ENCODE measurements around the gene FAM240A.

DNA sequence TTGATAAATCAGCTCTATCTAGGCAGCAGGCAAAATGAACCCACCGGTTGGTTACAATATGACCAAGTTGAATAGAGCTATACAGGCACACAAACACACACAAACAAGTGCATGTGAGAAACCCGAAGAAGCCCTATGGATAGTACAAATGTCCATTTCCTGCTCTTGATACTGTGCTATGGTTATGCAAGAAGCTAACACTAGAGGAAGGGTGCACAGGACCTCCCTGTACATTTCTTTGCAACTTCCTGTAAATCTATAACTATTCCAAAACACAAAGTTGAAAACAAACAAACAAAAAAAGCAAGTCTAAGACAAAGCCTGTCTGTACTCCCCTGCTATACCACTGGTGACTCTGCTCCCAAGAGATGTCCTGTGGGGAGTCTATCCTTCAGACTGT lies 8.2 kb upstream of the FAM240A start:
- TF ChIP-seq, protein P1, sequence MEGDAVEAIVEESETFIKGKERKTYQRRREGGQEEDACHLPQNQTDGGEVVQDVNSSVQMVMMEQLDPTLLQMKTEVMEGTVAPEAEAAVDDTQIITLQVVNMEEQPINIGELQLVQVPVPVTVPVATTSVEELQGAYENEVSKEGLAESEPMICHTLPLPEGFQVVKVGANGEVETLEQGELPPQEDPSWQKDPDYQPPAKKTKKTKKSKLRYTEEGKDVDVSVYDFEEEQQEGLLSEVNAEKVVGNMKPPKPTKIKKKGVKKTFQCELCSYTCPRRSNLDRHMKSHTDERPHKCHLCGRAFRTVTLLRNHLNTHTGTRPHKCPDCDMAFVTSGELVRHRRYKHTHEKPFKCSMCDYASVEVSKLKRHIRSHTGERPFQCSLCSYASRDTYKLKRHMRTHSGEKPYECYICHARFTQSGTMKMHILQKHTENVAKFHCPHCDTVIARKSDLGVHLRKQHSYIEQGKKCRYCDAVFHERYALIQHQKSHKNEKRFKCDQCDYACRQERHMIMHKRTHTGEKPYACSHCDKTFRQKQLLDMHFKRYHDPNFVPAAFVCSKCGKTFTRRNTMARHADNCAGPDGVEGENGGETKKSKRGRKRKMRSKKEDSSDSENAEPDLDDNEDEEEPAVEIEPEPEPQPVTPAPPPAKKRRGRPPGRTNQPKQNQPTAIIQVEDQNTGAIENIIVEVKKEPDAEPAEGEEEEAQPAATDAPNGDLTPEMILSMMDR (IDR thresholded peaks at IDR 0.05), result no peak
- no peak for TF ChIP-seq EP300 (IDR thresholded peaks at IDR 0.05)

Data from ovary (tissue), 3 donors.